Measurements from ENCODE around the gene MS4A5. TPM values are rescaled to one million over a fixed set of nuclear protein-coding genes. Genes with fewer than 3 reads are reported as not detected.

The MS4A5 gene
- polyA plus RNA-seq, 1 of the 3 experiments (the other 2 are of a cell fraction): not detected

DNA sequence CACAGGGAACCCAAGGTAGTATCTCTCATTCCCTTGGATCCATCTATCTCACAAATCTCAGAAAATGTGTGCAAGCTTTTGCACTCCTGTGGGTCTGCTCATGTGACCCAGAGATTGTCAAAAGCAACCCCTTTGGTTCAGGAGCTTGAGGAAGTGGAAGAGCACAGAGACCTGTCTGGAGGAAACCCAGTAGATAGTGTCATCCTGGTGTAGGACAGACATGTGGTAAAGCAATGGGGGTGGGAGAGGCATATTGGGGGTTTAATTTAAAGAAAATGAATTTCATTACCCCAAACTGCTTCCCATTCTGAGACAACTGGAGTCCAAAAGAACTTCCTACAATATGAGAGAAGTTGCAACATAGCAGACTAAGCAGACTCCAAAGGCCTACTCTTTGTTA lies 39.0 kb upstream of the MS4A5 start:
- Histone ChIP-seq H4K20me1 (ENCODE audit: insufficient read depth) (no peaks in the 10 kb centered on the region), H2AFZ (ENCODE audit: low read depth) (no peak overlapping the region), H3K9me2 (no peaks in the 10 kb centered on the region), H3K4me2 (no peak overlapping the region), H3K27ac (ENCODE audit: low read depth in 2 of 2, low read length in 1 of 2) (no peak overlapping the region), H3K4me1 (ENCODE audit: control insufficient read depth in 1 of 2, insufficient read depth in 2 of 2, low read depth in 1 of 2, low read length in 1 of 2) (no peaks in the 10 kb centered on the region), H3K4me3 (ENCODE audit: low read depth in 2 of 2, low read length in 1 of 2) (no peak overlapping the region), H3K36me3 (replicated peaks in 1 of 2; ENCODE audit: control insufficient read depth in 1 of 2, insufficient read depth in 2 of 2, low read length in 1 of 2) (no peaks in the 10 kb centered on the region), H3K79me2 (ENCODE audit: insufficient read depth) (no peaks in the 10 kb centered on the region; the same call in 1 of the 2 replicates), H3F3A (replicated peaks; ENCODE audit: insufficient read depth) (no peaks in the 10 kb centered on the region), H3K27me3 (ENCODE audit: insufficient read depth) (no peaks in the 10 kb centered on the region), H3K9ac (no peak overlapping the region), H3K9me3 (no peaks in the 10 kb centered on the region)
- DNase-seq: no peak
- CTCF ChIA-PET: no interaction called here
- POLR2A ChIA-PET: no interaction called here
- TF ChIP-seq EP300 (IDR thresholded peaks at IDR 0.05; ENCODE audit: borderline replicate concordance in 1 of 2, low read depth in 1 of 2, low read length in 1 of 2): no peak
- TF ChIP-seq NFIC (IDR thresholded peaks at IDR 0.05; ENCODE audit: borderline replicate concordance): no peak
- no peak for TF ChIP-seq POLR2AphosphoS5 (IDR thresholded peaks at IDR 0.05; ENCODE audit: low read depth, low read length)
- no peak for TF ChIP-seq RFX5 (IDR thresholded peaks at IDR 0.05; ENCODE audit: low read length)
- TF ChIP-seq NRF1 (IDR thresholded peaks at IDR 0.05; ENCODE audit: low read depth, low read length): no peak
- TF ChIP-seq ELF1 (IDR thresholded peaks at IDR 0.05): no peak
- no peak for TF ChIP-seq RCOR1 (IDR thresholded peaks at IDR 0.05; ENCODE audit: low read length)
- no peak for TF ChIP-seq JUND (IDR thresholded peaks at IDR 0.05)
- TF ChIP-seq RAD21 (IDR thresholded peaks at IDR 0.05; ENCODE audit: low read length): no peak
- TF ChIP-seq FOXM1 (IDR thresholded peaks at IDR 0.05; ENCODE audit: low read depth): no peak
- no peak for TF ChIP-seq GABPA (IDR thresholded peaks at IDR 0.05; ENCODE audit: low read depth)

GRCh38 chr11:60392361-60392760 lies 37.0 kb upstream of the MS4A5 start:
- no peaks in the 10 kb centered on the region for H3K9me3 ChIP-seq
- H3K27me3 ChIP-seq (ENCODE audit: insufficient read depth): no peaks in the 10 kb centered on the region
- no peak overlapping the region for H2AFZ ChIP-seq (ENCODE audit: low read depth)
- H3K36me3 ChIP-seq (replicated peaks in 1 of 2; ENCODE audit: control insufficient read depth in 1 of 2, insufficient read depth in 2 of 2, low read length in 1 of 2): no peaks in the 10 kb centered on the region
- no peaks in the 10 kb centered on the region for H3K9me2 ChIP-seq
- no peak overlapping the region for H3K9ac ChIP-seq
- H3K4me3 ChIP-seq (ENCODE audit: low read depth in 2 of 2, low read length in 1 of 2): no peak overlapping the region
- H3F3A ChIP-seq (replicated peaks; ENCODE audit: insufficient read depth): no peaks in the 10 kb centered on the region
- WGBS (ENCODE audit: low lambda C conversion rate): 0% methylated on average over 2 of the region's 2 CpGs
- no peak overlapping the region for H3K4me2 ChIP-seq
- ChIA-PET POLR2A (no interaction called here), CTCF (interaction anchor here (1.2 kb wide), 1 partner anchor 29 kb away, joined by 4 read pairs; no protein-coding TSS in a partner anchor)
- no peaks in the 10 kb centered on the region; the same call in 1 of the 2 replicates for H3K79me2 ChIP-seq (ENCODE audit: insufficient read depth)
- H4K20me1 ChIP-seq (ENCODE audit: insufficient read depth): no peaks in the 10 kb centered on the region
- no peaks in the 10 kb centered on the region for H3K4me1 ChIP-seq (ENCODE audit: control insufficient read depth in 1 of 2, insufficient read depth in 2 of 2, low read depth in 1 of 2, low read length in 1 of 2)
- no peak for DNase-seq
- TF ChIP-seq POLR2AphosphoS5 (IDR thresholded peaks at IDR 0.05; ENCODE audit: low read depth, low read length) (no peak), GATA2 (CRISPR knock-in tag; IDR thresholded peaks at IDR 0.05) (no peak)
- no peak overlapping the region for H3K27ac ChIP-seq (ENCODE audit: low read depth in 2 of 2, low read length in 1 of 2)

DNA sequence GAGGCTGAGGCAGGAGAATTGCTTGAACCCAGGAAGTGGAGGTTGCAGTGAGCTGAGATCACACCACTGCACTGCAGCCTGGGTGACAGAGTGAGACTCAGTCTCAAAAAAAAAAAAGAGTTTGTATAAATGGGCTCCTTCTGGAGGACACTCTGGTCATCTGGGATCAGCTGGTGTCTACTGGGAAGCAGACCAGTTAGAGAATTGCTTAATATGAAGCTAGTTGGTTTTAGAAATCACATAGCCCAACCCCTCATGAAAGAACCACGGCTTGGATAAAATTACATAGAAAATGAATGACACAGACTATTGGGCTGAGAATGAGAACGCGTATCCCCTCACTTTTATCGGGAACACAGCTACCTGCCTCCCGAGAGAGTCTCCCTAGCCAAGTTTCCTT lies 36.4 kb upstream of the MS4A5 start:
- CTCF ChIA-PET: interaction anchor here (1.2 kb wide), 1 partner anchor 29 kb away, joined by 4 read pairs; no protein-coding TSS in a partner anchor

More for the DNA sequence above, 36.4 kb upstream of the MS4A5 start:
- 12% methylated on average over 5 of the region's 5 CpGs for WGBS (ENCODE audit: low lambda C conversion rate)
- Histone ChIP-seq H3K79me2 (ENCODE audit: insufficient read depth) (no peaks in the 10 kb centered on the region; the same call in 1 of the 2 replicates), H3F3A (replicated peaks; ENCODE audit: insufficient read depth) (no peaks in the 10 kb centered on the region), H3K4me3 (ENCODE audit: low read depth in 2 of 2, low read length in 1 of 2) (no peak overlapping the region), H3K9me3 (no peaks in the 10 kb centered on the region), H4K20me1 (ENCODE audit: insufficient read depth) (no peaks in the 10 kb centered on the region), H3K36me3 (replicated peaks in 1 of 2; ENCODE audit: control insufficient read depth in 1 of 2, insufficient read depth in 2 of 2, low read length in 1 of 2) (no peaks in the 10 kb centered on the region), H3K4me1 (ENCODE audit: control insufficient read depth in 1 of 2, insufficient read depth in 2 of 2, low read depth in 1 of 2, low read length in 1 of 2) (no peaks in the 10 kb centered on the region), H3K9me2 (no peaks in the 10 kb centered on the region), H3K27ac (ENCODE audit: low read depth in 2 of 2, low read length in 1 of 2) (no peak overlapping the region), H2AFZ (ENCODE audit: low read depth) (no peak overlapping the region), H3K9ac (no peak overlapping the region), H3K27me3 (ENCODE audit: insufficient read depth) (no peaks in the 10 kb centered on the region), H3K4me2 (no peak overlapping the region)
- no peak for TF ChIP-seq NRF1 (IDR thresholded peaks at IDR 0.05; ENCODE audit: low read depth, low read length)
- no peak for TF ChIP-seq FOSL2 (IDR thresholded peaks at IDR 0.05; ENCODE audit: borderline replicate concordance, low read depth)
- TF ChIP-seq RAD21 (IDR thresholded peaks at IDR 0.05; ENCODE audit: low read length): no peak
- no peak for TF ChIP-seq SIN3A (IDR thresholded peaks at IDR 0.05; ENCODE audit: borderline replicate concordance, low read depth, low read length)
- TF ChIP-seq, protein P1, sequence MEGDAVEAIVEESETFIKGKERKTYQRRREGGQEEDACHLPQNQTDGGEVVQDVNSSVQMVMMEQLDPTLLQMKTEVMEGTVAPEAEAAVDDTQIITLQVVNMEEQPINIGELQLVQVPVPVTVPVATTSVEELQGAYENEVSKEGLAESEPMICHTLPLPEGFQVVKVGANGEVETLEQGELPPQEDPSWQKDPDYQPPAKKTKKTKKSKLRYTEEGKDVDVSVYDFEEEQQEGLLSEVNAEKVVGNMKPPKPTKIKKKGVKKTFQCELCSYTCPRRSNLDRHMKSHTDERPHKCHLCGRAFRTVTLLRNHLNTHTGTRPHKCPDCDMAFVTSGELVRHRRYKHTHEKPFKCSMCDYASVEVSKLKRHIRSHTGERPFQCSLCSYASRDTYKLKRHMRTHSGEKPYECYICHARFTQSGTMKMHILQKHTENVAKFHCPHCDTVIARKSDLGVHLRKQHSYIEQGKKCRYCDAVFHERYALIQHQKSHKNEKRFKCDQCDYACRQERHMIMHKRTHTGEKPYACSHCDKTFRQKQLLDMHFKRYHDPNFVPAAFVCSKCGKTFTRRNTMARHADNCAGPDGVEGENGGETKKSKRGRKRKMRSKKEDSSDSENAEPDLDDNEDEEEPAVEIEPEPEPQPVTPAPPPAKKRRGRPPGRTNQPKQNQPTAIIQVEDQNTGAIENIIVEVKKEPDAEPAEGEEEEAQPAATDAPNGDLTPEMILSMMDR (IDR thresholded peaks at IDR 0.05): no peak
- TF ChIP-seq RXRA (IDR thresholded peaks at IDR 0.05; ENCODE audit: borderline replicate concordance, low read depth): no peak
- TF ChIP-seq, protein P2, sequence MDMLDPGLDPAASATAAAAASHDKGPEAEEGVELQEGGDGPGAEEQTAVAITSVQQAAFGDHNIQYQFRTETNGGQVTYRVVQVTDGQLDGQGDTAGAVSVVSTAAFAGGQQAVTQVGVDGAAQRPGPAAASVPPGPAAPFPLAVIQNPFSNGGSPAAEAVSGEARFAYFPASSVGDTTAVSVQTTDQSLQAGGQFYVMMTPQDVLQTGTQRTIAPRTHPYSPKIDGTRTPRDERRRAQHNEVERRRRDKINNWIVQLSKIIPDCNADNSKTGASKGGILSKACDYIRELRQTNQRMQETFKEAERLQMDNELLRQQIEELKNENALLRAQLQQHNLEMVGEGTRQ (IDR thresholded peaks at IDR 0.05; ENCODE audit: borderline replicate concordance, low read depth, low read length): no peak
- no peak for DNase-seq
- POLR2A ChIA-PET: no interaction called here
